Jurkat, Clone E6-1 (cell line): ENCODE data around the gene DNAH2. TPM values are rescaled to one million over a fixed set of nuclear protein-coding genes. Genes with fewer than 3 reads are reported as not detected.

Experiments used
- DNase-seq: peaks from one replicate; pipeline ENCODE4 v3.0.0-alpha.2; 2011; ENCODE audit warnings: low read depth, low spot score
- H3K4me3 ChIP-seq: 2 replicates; pipeline ENCODE4 v1.5.1; 2011; ENCODE audit warnings: mild to moderate bottlenecking, low read length, control low read depth, moderate library complexity
- polyA plus RNA-seq: library from polyadenylated mRNA; unstranded; fragments of >200 nt; gene quantifications from one replicate; pipeline ENCODE4 v1.2.1, GENCODE V29; 2012; ENCODE audit warnings: missing spikeins; ENCODE audit not compliant: insufficient read length, insufficient read depth

The DNAH2 gene, protein sequence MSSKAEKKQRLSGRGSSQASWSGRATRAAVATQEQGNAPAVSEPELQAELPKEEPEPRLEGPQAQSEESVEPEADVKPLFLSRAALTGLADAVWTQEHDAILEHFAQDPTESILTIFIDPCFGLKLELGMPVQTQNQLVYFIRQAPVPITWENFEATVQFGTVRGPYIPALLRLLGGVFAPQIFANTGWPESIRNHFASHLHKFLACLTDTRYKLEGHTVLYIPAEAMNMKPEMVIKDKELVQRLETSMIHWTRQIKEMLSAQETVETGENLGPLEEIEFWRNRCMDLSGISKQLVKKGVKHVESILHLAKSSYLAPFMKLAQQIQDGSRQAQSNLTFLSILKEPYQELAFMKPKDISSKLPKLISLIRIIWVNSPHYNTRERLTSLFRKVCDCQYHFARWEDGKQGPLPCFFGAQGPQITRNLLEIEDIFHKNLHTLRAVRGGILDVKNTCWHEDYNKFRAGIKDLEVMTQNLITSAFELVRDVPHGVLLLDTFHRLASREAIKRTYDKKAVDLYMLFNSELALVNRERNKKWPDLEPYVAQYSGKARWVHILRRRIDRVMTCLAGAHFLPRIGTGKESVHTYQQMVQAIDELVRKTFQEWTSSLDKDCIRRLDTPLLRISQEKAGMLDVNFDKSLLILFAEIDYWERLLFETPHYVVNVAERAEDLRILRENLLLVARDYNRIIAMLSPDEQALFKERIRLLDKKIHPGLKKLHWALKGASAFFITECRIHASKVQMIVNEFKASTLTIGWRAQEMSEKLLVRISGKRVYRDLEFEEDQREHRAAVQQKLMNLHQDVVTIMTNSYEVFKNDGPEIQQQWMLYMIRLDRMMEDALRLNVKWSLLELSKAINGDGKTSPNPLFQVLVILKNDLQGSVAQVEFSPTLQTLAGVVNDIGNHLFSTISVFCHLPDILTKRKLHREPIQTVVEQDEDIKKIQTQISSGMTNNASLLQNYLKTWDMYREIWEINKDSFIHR (N-terminal part only)
- polyA plus RNA-seq, result not detected

DNA sequence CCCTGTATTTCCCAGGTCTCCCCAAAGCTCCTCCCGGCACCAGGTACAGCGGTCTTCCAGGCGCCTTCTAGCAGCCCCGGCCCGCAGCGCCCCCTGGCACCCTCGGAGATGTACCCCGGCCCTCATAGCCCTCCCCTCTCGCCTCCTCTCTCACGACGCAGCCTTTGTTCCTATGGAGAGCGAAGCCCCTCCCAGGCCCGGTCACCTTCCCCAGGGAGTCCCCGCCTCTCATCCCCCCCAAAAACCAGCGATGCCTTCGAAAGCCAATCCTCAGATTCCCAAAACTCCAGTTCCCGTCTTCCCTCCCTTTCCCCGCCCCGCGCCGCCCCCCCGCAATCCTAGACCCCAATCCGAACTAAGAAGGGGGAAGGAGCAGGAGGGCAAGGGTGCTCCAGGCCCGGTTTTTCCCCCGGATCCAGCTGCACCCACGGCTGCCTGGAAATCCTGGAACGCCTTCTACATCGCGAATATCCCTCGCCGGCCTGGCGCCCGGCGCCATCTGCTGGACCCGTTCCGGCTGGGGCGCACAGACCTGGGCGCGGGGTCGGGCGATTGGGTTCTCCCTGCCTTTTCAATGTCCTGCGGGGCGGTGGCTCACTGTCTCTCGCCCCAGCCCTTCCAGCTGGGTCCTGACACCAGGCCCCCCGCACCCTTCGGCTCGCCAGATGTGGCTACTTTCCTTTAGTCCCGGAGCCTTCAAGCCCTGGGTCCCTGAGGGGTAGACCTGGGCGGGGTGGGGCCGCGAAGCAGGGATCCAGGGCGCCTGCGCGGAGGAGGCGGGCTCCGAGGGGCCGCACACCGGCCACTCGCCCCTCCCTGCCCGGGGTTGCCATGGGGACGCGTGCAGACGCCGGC lies at the start of gene DNAH2:
TSS of gene DNAH2 (plus strand) at position 844 of the 855 bp plus-strand sequence. CDS start 1,991 bp downstream, outside the sequence.
- DNase-seq, result no peak
- H3K4me3 ChIP-seq, result no peak within 1 kb of the TSS

- H3K4me3 ChIP-seq, result no peak overlapping the region
- no peak for DNase-seq
These were observed 49.1 kb upstream of the DNAH2 start for GRCh38 chr17:7668482-7668881.

GRCh38 chr17:7673239-7673638 lies 44.3 kb upstream of the DNAH2 start:
- DNase-seq, result no peak

GRCh38 chr17:7674934-7675333 lies 42.6 kb upstream of the DNAH2 start:
- H3K4me3 ChIP-seq, result no peak overlapping the region
- no peak for DNase-seq

More at GRCh38 chr17:7673239-7673638, 44.3 kb upstream of the DNAH2 start:
- no peak overlapping the region for H3K4me3 ChIP-seq

GRCh38 chr17:7676533-7676932 lies 41.0 kb upstream of the DNAH2 start:
- DNase-seq, result no peak
- H3K4me3 ChIP-seq, result no peak overlapping the region

GRCh38 chr17:7677388-7678067 lies 40.0 kb upstream of the DNAH2 start:
- no peak for DNase-seq
- no peak overlapping the region for H3K4me3 ChIP-seq

- H3K4me3 ChIP-seq, result peak overlapping the region; percentile 100
- peak; percentile 18 for DNase-seq
These were observed 32.6 kb upstream of the DNAH2 start for GRCh38 chr17:7684851-7685532.

DNA sequence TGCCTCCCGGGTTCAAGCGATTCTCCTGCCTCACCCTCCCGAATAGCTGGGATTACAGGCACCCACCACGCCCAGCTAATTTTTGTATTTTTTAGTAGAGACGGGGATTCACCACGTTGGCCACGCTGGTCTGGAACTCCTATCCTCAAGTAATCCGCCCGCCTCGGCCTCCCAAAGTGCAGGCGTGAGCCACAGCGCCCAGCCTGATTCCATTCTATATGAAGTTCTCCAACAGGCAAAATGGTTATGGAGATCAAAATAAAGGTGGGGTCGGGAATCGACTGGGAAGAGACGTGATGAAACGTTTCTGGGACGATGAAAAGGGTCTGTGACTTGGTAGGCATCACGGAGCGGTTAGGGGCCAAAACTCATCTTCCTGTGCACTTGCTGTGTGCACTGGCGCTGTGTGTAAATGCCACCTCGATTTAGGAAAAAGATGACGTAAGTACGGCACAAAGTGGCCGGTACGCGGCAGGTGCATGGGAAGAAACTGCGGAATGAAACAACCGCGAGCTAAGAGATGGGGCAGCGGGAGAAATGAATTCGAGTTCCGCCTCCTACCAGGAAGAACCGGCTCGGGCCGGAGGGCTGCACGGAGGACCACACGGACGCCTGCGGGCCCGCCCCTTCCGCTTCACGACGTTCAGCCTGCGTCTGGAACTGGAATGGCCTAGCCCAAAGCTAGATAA lies 31.9 kb upstream of the DNAH2 start:
- peak; percentile 91 for DNase-seq
- H3K4me3 ChIP-seq, result peak overlapping the region; percentile 100

GRCh38 chr17:7686222-7687071 lies 31.1 kb upstream of the DNAH2 start:
- H3K4me3 ChIP-seq, result peak overlapping the region; percentile 100
- DNase-seq, result peak; percentile 84

DNA sequence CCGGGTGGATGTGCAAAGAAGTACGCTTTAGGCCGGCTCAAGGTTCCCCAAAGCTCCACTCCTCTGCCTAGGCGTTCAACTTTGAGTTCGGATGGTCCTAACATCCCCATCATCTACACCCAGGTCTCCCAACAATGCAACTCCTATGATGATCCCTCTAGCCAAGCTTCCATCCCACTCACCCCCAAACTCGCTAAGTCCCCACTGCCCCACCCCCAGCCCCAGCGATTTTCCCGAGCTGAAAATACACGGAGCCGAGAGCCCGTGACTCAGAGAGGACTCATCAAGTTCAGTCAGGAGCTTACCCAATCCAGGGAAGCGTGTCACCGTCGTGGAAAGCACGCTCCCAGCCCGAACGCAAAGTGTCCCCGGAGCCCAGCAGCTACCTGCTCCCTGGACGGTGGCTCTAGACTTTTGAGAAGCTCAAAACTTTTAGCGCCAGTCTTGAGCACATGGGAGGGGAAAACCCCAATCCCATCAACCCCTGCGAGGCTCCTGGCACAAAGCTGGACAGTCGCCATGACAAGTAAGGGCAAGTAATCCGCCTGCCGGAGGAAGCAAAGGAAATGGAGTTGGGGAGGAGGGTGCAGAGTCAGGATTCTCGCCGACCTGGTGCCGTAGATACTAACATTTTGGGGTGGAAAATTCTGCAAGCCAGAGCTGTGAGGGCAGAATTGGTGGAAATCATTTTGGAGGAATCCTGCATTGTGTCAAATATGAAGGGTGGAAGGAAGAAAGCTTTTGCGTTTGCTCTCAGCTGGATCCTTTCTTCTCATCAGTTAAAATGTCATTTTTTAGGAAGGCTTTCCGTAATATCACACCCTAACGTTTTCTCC lies 30.3 kb upstream of the DNAH2 start, which contains the start of gene TP53:
TSS of gene TP53 (minus strand) at position 419 of the 836 bp plus-strand sequence. CDS start 10,896 bp downstream, outside the sequence.
- peak within 1 kb of the TSS; percentile 100 for H3K4me3 ChIP-seq
- peak; percentile 95 for DNase-seq

- peak; percentile 94 for DNase-seq
- peak within 1 kb of the TSS; percentile 100 for H3K4me3 ChIP-seq
These were observed 29.4 kb upstream of the DNAH2 start, which contains the start of gene WRAP53 for GRCh38 chr17:7687908-7688807. WRAP53 (plus strand) TSS chr17:7688477; CDS start chr17:7688649, 172 bp downstream.

- no peak for DNase-seq
- peak overlapping the region; percentile 100 for H3K4me3 ChIP-seq
These were observed 28.7 kb upstream of the DNAH2 start for GRCh38 chr17:7688808-7689316.

GRCh38 chr17:7695586-7695985 lies 22.0 kb upstream of the DNAH2 start:
- no peak for DNase-seq
- no peak overlapping the region for H3K4me3 ChIP-seq
